HEK293 (cell line): ENCODE results near the gene NEO1.

Experiments used
- CTCF ChIA-PET: fragments of 350-600 bp; formaldehyde crosslinking; extraction: SDS; loops from one replicate; lab custom pipeline; 2021; ENCODE audit warnings: antibody characterized with exemption; lab: Yijun Ruan, JAX
- POLR2A ChIA-PET: fragments of 300-600 bp; formaldehyde crosslinking; extraction: SDS; loops from one replicate; lab custom pipeline; 2020; ENCODE audit warnings: antibody characterized with exemption, inconsistent platforms; lab: Yijun Ruan, JAX
- H3K27ac ChIP-seq: fragments of 200-500 bp; sonication (Bioruptor generic); 2 replicates; pipeline ENCODE4 v1.5.1; 2014; ENCODE audit warnings: low read depth, low read length, control low read depth, inconsistent platforms; ENCODE audit errors: extremely low read depth
- H3K36me3 ChIP-seq, 2 experiments: fragments of 200-500 bp in 1 of 2; sonication (Bioruptor generic) in 1 of 2; 1 replicate in 1 of 2; 2 replicates in 1 of 2; pipeline ENCODE4 v1.5.1; 2014 to 2017; ENCODE audit warnings: inconsistent platforms in 2 of 2, low read length in 2 of 2; ENCODE audit not compliant: control insufficient read depth in 2 of 2, insufficient read depth in 1 of 2
- H3K4me1 ChIP-seq: fragments of 200-500 bp; sonication (Bioruptor generic); 2 replicates; pipeline ENCODE4 v1.5.1; 2014; ENCODE audit warnings: mild to moderate bottlenecking, low read length, inconsistent platforms; ENCODE audit not compliant: control insufficient read depth, insufficient read depth
- H3K4me3 ChIP-seq: 2 replicates; pipeline ENCODE4 v1.5.1; 2011; ENCODE audit warnings: low read depth, mild to moderate bottlenecking, control low read depth, low read length, moderate library complexity
- H3K9me3 ChIP-seq: fragments of 200-500 bp; sonication (Bioruptor generic); 2 replicates; pipeline ENCODE4 v1.5.1; 2014; ENCODE audit warnings: low read depth, low read length, inconsistent platforms; ENCODE audit not compliant: control insufficient read depth, insufficient read depth
- AEBP2 ChIP-seq: fragments of 450-650 bp; formaldehyde crosslinking; IDR thresholded peaks from 2 replicates; pipeline ENCODE4 v1.5.1; 2016; ENCODE audit warnings: missing biosample characterization, missing genetic modification characterization, borderline replicate concordance
- ATF2 ChIP-seq: fragments of 450-650 bp; formaldehyde crosslinking; IDR thresholded peaks from 2 replicates; pipeline ENCODE4 v1.5.1; 2016; ENCODE audit warnings: missing biosample characterization, missing genetic modification characterization, low read depth
- BCL11A ChIP-seq: fragments of 450-650 bp; formaldehyde crosslinking; IDR thresholded peaks from 2 replicates; pipeline ENCODE4 v1.5.1; 2016; ENCODE audit warnings: low read depth, missing biosample characterization, missing genetic modification characterization
- KLF7 ChIP-seq: fragments of 450-650 bp; formaldehyde crosslinking; IDR thresholded peaks from 2 replicates; pipeline ENCODE4 v1.5.1; 2016; ENCODE audit warnings: missing biosample characterization, missing genetic modification characterization, borderline replicate concordance
- MEIS1 ChIP-seq: sonication (generic); formaldehyde crosslinking; IDR thresholded peaks from 2 replicates; pipeline ENCODE4 v1.8.1; 2022; ENCODE audit warnings: missing genetic modification reagents, mild to moderate bottlenecking, borderline replicate concordance
- PRDM1 ChIP-seq: fragments of 450-650 bp; formaldehyde crosslinking; IDR thresholded peaks from 2 replicates; pipeline ENCODE4; 2016; ENCODE audit warnings: missing biosample characterization, missing genetic modification characterization
- ZBTB17 ChIP-seq: fragments of 450-650 bp; formaldehyde crosslinking; IDR thresholded peaks from 2 replicates; pipeline ENCODE4 v1.5.1; 2016; ENCODE audit warnings: missing biosample characterization, missing genetic modification characterization
- ZBTB20 ChIP-seq: fragments of 450-650 bp; formaldehyde crosslinking; IDR thresholded peaks from 2 replicates; pipeline ENCODE4 v1.5.1; 2016; ENCODE audit warnings: missing biosample characterization, missing genetic modification characterization
- ZBTB8A ChIP-seq: fragments of 450-650 bp; formaldehyde crosslinking; IDR thresholded peaks from 2 replicates; pipeline ENCODE4 v1.5.1; 2016; ENCODE audit warnings: missing biosample characterization, missing genetic modification characterization
- ZNF10 ChIP-seq: fragments of 450-650 bp; formaldehyde crosslinking; IDR thresholded peaks from 2 replicates; pipeline ENCODE4 v1.5.1; 2017; ENCODE audit warnings: missing biosample characterization, missing genetic modification characterization
- ZNF138 ChIP-seq: fragments of 450-650 bp; formaldehyde crosslinking; IDR thresholded peaks from 2 replicates; pipeline ENCODE4 v1.5.1; 2016; ENCODE audit warnings: missing biosample characterization, missing genetic modification characterization, borderline replicate concordance
- ZNF157 ChIP-seq: fragments of 450-650 bp; formaldehyde crosslinking; IDR thresholded peaks from 2 replicates; pipeline ENCODE4 v1.5.1; 2016; ENCODE audit warnings: missing biosample characterization, missing genetic modification characterization
- ZNF248 ChIP-seq: fragments of 450-650 bp; formaldehyde crosslinking; IDR thresholded peaks from 2 replicates; pipeline ENCODE4 v1.5.1; 2017; ENCODE audit warnings: missing biosample characterization, missing genetic modification characterization
- ZNF26 ChIP-seq: fragments of 450-650 bp; formaldehyde crosslinking; IDR thresholded peaks from 2 replicates; pipeline ENCODE4 v1.5.1; 2016; ENCODE audit warnings: missing biosample characterization, missing genetic modification characterization
- ZNF274 ChIP-seq, 2 experiments: fragments of 200-500 bp in 1 of 2; fragments of 450-650 bp in 1 of 2; sonication (Bioruptor generic) in 1 of 2; formaldehyde crosslinking in 1 of 2; IDR thresholded peaks; 2 replicates each; pipeline versions ENCODE4 v1.5.1 to v1.6.1; 2014 to 2016; ENCODE audit warnings: borderline replicate concordance in 1 of 2, inconsistent platforms in 1 of 2, low read length in 1 of 2, missing biosample characterization in 1 of 2, missing genetic modification characterization in 1 of 2
- ZNF366 ChIP-seq: fragments of 450-650 bp; formaldehyde crosslinking; conservative IDR thresholded peaks from 2 replicates; pipeline ENCODE4 v1.5.1; 2016; ENCODE audit warnings: missing biosample characterization, missing genetic modification characterization
- ZNF391 ChIP-seq: fragments of 450-650 bp; formaldehyde crosslinking; IDR thresholded peaks from 2 replicates; pipeline ENCODE4 v1.5.1; 2016; ENCODE audit warnings: low read depth, missing biosample characterization, missing genetic modification characterization, borderline replicate concordance
- ZNF426 ChIP-seq: fragments of 450-650 bp; formaldehyde crosslinking; IDR thresholded peaks from 2 replicates; pipeline ENCODE4 v1.5.1; 2017; ENCODE audit warnings: missing biosample characterization, missing genetic modification characterization, mild to moderate bottlenecking, inconsistent platforms, moderate library complexity
- ZNF501 ChIP-seq: fragments of 450-650 bp; formaldehyde crosslinking; IDR thresholded peaks from 2 replicates; pipeline ENCODE4 v1.5.1; 2016; ENCODE audit warnings: missing biosample characterization, missing genetic modification characterization
- ZNF560 ChIP-seq: fragments of 450-650 bp; formaldehyde crosslinking; IDR thresholded peaks from 2 replicates; pipeline ENCODE4 v1.5.1; 2017; ENCODE audit warnings: missing biosample characterization, missing genetic modification characterization, borderline replicate concordance
- ZNF664 ChIP-seq: fragments of 450-650 bp; formaldehyde crosslinking; IDR thresholded peaks from 2 replicates; pipeline ENCODE4 v1.5.1; 2016; ENCODE audit warnings: missing biosample characterization, missing genetic modification characterization
- ZNF670 ChIP-seq: fragments of 450-650 bp; formaldehyde crosslinking; IDR thresholded peaks from 2 replicates; pipeline ENCODE4 v1.5.1; 2016; ENCODE audit warnings: missing biosample characterization, missing genetic modification characterization, low read depth
- ZNF747 ChIP-seq: fragments of 450-650 bp; formaldehyde crosslinking; IDR thresholded peaks from 2 replicates; pipeline ENCODE4 v1.5.1; 2016; ENCODE audit warnings: missing biosample characterization, missing genetic modification characterization
- ZNF768 ChIP-seq: fragments of 450-650 bp; formaldehyde crosslinking; IDR thresholded peaks from 2 replicates; pipeline ENCODE4 v1.5.1; 2018; ENCODE audit warnings: missing biosample characterization, mild to moderate bottlenecking, missing genetic modification characterization
- ZNF837 ChIP-seq: fragments of 450-650 bp; formaldehyde crosslinking; IDR thresholded peaks from 2 replicates; pipeline ENCODE4 v1.5.1; 2016; ENCODE audit warnings: missing biosample characterization, missing genetic modification characterization
- ZSCAN18 ChIP-seq: fragments of 450-650 bp; formaldehyde crosslinking; IDR thresholded peaks from 2 replicates; pipeline ENCODE4 v1.5.1; 2016; ENCODE audit warnings: missing biosample characterization, missing genetic modification characterization
- ZSCAN23 ChIP-seq: fragments of 450-650 bp; formaldehyde crosslinking; IDR thresholded peaks from 2 replicates; pipeline ENCODE4 v1.5.1; 2016; ENCODE audit warnings: missing biosample characterization, missing genetic modification characterization

NEO1 gene

GRCh38 chr15:73282567-73283365, 230.5 kb downstream of the NEO1 start:
- ChIA-PET POLR2A (no interaction called here), CTCF (interaction anchor here (0.6 to 3.0 kb wide), 13 partner anchors 10 to 1487 kb away, joined by 3 to 25 read pairs (median 4); no protein-coding TSS in a partner anchor)
- no peak for TF ChIP-seq MEIS1 (CRISPR knock-in tag)
- no peak for TF ChIP-seq KLF7 (tag by site-specific recombination)
- no peak for TF ChIP-seq PRDM1 (tag by site-specific recombination)
- TF ChIP-seq ZNF670 = no peak
- no peak for TF ChIP-seq ZNF664 (tag by site-specific recombination)
- TF ChIP-seq ZNF274 (IDR thresholded peaks at IDR 0.05; ENCODE audit: low read length) = no peak
- TF ChIP-seq ZNF274 (tag by site-specific recombination; IDR thresholded peaks at IDR 0.05; ENCODE audit: borderline replicate concordance) = no peak
- TF ChIP-seq ZBTB17 (tag by site-specific recombination) = no peak
- no peak for TF ChIP-seq ATF2 (tag by site-specific recombination)
- TF ChIP-seq ZNF138 = no peak
- TF ChIP-seq ZSCAN23 (tag by site-specific recombination) = no peak
- no peak for TF ChIP-seq ZNF10 (tag by site-specific recombination)
- TF ChIP-seq ZNF366 (tag by site-specific recombination) = no peak
- TF ChIP-seq ZNF837 (tag by site-specific recombination) = no peak
- TF ChIP-seq ZNF157 = no peak
- TF ChIP-seq ZBTB20 (tag by site-specific recombination) = no peak
- TF ChIP-seq ZNF768 (tag by site-specific recombination) = no peak
- no peak for TF ChIP-seq AEBP2 (tag by site-specific recombination)
- no peak for TF ChIP-seq ZNF501
- no peak for TF ChIP-seq ZSCAN18 (tag by site-specific recombination)

GRCh38 chr15:73283366-73283962, 231.2 kb downstream of the NEO1 start:
- H3K27ac ChIP-seq = no peak overlapping the region
- CTCF ChIA-PET = interaction anchor here (0.7 to 3.0 kb wide), 6 partner anchors 11 to 540 kb away, joined by 3 to 25 read pairs (median 6); no protein-coding TSS in a partner anchor
- no peak overlapping the region for H3K4me3 ChIP-seq
- peaks cover 43 to 58% of the 10 kb centered on the region in 2 experiments for H3K36me3 ChIP-seq
- POLR2A ChIA-PET = no interaction called here
- H3K9me3 ChIP-seq = no peaks in the 10 kb centered on the region
- no peaks in the 10 kb centered on the region for H3K4me1 ChIP-seq
- no peak for TF ChIP-seq ZNF26 (tag by site-specific recombination)
- TF ChIP-seq ZNF248 = no peak
- no peak for TF ChIP-seq ZNF747 (tag by site-specific recombination)
- TF ChIP-seq ZNF501 = no peak
- no peak for TF ChIP-seq ZNF391 (tag by site-specific recombination)
- TF ChIP-seq BCL11A (tag by site-specific recombination) = no peak
- TF ChIP-seq ZNF560 (tag by site-specific recombination) = no peak
- no peak for TF ChIP-seq ZBTB8A
- no peak for TF ChIP-seq ZNF426 (tag by site-specific recombination)

More at GRCh38 chr15:73282567-73283365, 230.5 kb downstream of the NEO1 start:
- Histone ChIP-seq H3K4me1 (no peaks in the 10 kb centered on the region), H3K9me3 (no peaks in the 10 kb centered on the region), H3K4me3 (no peak overlapping the region), H3K36me3 (peaks cover 36 to 52% of the 10 kb centered on the region in 2 experiments), H3K27ac (no peak overlapping the region)
